Neural progenitor cell (in vitro differentiated cells): ENCODE measurements around the gene SOX2.

Experiments used
- EZH2phosphoT487 ChIP-seq: fragments of 200-600 bp; sonication (generic); IDR thresholded peaks from 2 replicates; pipeline ENCODE4 v1.6.1; 2017; ENCODE audit warnings: antibody characterized with exemption
- TF ChIP-seq, protein P1 (sequence below): fragments of 200-600 bp; sonication (generic); IDR thresholded peaks from 2 replicates; pipeline ENCODE4 v1.5.1; 2017; ENCODE audit warnings: antibody characterized with exemption, mild to moderate bottlenecking

GRCh38 chr3:181710345-181711291, 1.1 kb upstream of the SOX2 start:
- TF ChIP-seq, protein P1, sequence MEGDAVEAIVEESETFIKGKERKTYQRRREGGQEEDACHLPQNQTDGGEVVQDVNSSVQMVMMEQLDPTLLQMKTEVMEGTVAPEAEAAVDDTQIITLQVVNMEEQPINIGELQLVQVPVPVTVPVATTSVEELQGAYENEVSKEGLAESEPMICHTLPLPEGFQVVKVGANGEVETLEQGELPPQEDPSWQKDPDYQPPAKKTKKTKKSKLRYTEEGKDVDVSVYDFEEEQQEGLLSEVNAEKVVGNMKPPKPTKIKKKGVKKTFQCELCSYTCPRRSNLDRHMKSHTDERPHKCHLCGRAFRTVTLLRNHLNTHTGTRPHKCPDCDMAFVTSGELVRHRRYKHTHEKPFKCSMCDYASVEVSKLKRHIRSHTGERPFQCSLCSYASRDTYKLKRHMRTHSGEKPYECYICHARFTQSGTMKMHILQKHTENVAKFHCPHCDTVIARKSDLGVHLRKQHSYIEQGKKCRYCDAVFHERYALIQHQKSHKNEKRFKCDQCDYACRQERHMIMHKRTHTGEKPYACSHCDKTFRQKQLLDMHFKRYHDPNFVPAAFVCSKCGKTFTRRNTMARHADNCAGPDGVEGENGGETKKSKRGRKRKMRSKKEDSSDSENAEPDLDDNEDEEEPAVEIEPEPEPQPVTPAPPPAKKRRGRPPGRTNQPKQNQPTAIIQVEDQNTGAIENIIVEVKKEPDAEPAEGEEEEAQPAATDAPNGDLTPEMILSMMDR = no peak
- no peak for TF ChIP-seq EZH2phosphoT487
